Ishikawa (cell line): ENCODE results near the gene CHRNB1.

Experiments used
- CEBPB ChIP-seq: IDR thresholded peaks from 2 replicates; pipeline ENCODE4 v1.6.1; 2012
- CREB1 ChIP-seq: IDR thresholded peaks from 2 replicates; pipeline ENCODE4 v1.6.1; 2012; ENCODE audit warnings: low read depth
- EGR1 ChIP-seq: IDR thresholded peaks from 2 replicates; pipeline ENCODE4 v1.6.1; 2012
- EP300 ChIP-seq: IDR thresholded peaks from 2 replicates; pipeline ENCODE4 v1.6.1; 2012; ENCODE audit warnings: borderline replicate concordance
- FOXM1 ChIP-seq: IDR thresholded peaks from 2 replicates; pipeline ENCODE4 v1.6.1; 2012; ENCODE audit warnings: low read depth, borderline replicate concordance
- MAX ChIP-seq: IDR thresholded peaks from 2 replicates; pipeline ENCODE4 v1.6.1; 2012
- NFIC ChIP-seq: IDR thresholded peaks from 2 replicates; pipeline ENCODE4 v1.6.1; 2012
- RAD21 ChIP-seq: IDR thresholded peaks from 2 replicates; pipeline ENCODE4 v1.6.1; 2012; ENCODE audit warnings: low read depth
- REST ChIP-seq: IDR thresholded peaks from 2 replicates; pipeline ENCODE4 v1.6.1; 2012; ENCODE audit warnings: low read depth, mild to moderate bottlenecking
- TAF1 ChIP-seq: IDR thresholded peaks from 2 replicates; pipeline ENCODE4 v1.6.1; 2012; ENCODE audit warnings: low read depth, mild to moderate bottlenecking
- TCF12 ChIP-seq: IDR thresholded peaks from 2 replicates; pipeline ENCODE4 v1.6.1; 2012; ENCODE audit warnings: low read depth
- TEAD4 ChIP-seq: IDR thresholded peaks from 2 replicates; pipeline ENCODE4 v1.6.1; 2012
- USF1 ChIP-seq: IDR thresholded peaks from 2 replicates; pipeline ENCODE4 v1.6.1; 2012
- YY1 ChIP-seq: IDR thresholded peaks from 2 replicates; pipeline ENCODE4 v1.6.1; 2012; ENCODE audit warnings: low read depth
- ZBTB7A ChIP-seq: IDR thresholded peaks from 2 replicates; pipeline ENCODE4 v1.6.1; 2012; ENCODE audit warnings: low read depth

The CHRNB1 gene

GRCh38 chr17:7426203-7426863 is 18.5 kb upstream of the CHRNB1 start:
- TF ChIP-seq RAD21, result no peak
- TF ChIP-seq YY1, result no peak
- no peak for TF ChIP-seq TCF12
- no peak for TF ChIP-seq EGR1
- no peak for TF ChIP-seq REST
- no peak for TF ChIP-seq CEBPB
- TF ChIP-seq EP300, result no peak
- TF ChIP-seq ZBTB7A, result no peak
- no peak for TF ChIP-seq TEAD4

- TF ChIP-seq TCF12 (no peak), ZBTB7A (no peak), NFIC (no peak), CREB1 (no peak), TEAD4 (no peak), EP300 (no peak), RAD21 (no peak)
These were observed 17.9 kb upstream of the CHRNB1 start for GRCh38 chr17:7426896-7427489.

GRCh38 chr17:7427549-7427948 is 17.3 kb upstream of the CHRNB1 start:
- no peak for TF ChIP-seq FOXM1
- TF ChIP-seq CREB1, result no peak
- TF ChIP-seq TEAD4, result no peak
- no peak for TF ChIP-seq NFIC
- no peak for TF ChIP-seq CEBPB
- TF ChIP-seq MAX, result no peak
- TF ChIP-seq EGR1, result no peak
- no peak for TF ChIP-seq TCF12
- TF ChIP-seq USF1, result no peak
- TF ChIP-seq YY1, result no peak

GRCh38 chr17:7428557-7428956 is 16.3 kb upstream of the CHRNB1 start, which contains the start of gene SPEM3:
TSS of gene SPEM3 (plus strand) at chr17:7428857. CDS start at chr17:7428903, 46 bp downstream.
- TF ChIP-seq YY1 (no peak), EGR1 (no peak), USF1 (no peak), MAX (no peak), RAD21 (no peak), FOXM1 (no peak), NFIC (no peak), EP300 (no peak), TCF12 (no peak), TEAD4 (no peak), CREB1 (no peak), ZBTB7A (no peak), REST (no peak), TAF1 (no peak), CEBPB (no peak)

- TF ChIP-seq NFIC, result no peak
- TF ChIP-seq CREB1, result no peak
- TF ChIP-seq YY1, result no peak
- TF ChIP-seq MAX, result no peak
These were observed 15.1 kb upstream of the CHRNB1 start for GRCh38 chr17:7429722-7430121.

GRCh38 chr17:7431231-7431630 is 13.6 kb upstream of the CHRNB1 start:
- TF ChIP-seq YY1 (no peak), REST (no peak), TEAD4 (no peak), CREB1 (no peak), ZBTB7A (no peak)
